ENCODE measurements around the gene SP5.

GRCh38 chr2:170680172-170680941 lies 34.8 kb upstream of the SP5 start:
- TF ChIP-seq CTCF (IDR thresholded peaks at IDR 0.05) (no peak), EZH2 (IDR thresholded peaks at IDR 0.05; ENCODE audit: borderline replicate concordance, insufficient read depth, low read depth, low read length, poor library complexity, severe bottlenecking) (no peak)

All from B cell (primary cell).